Measurements from ENCODE around the gene PLEKHA4. TPM values are rescaled to one million over a fixed set of nuclear protein-coding genes. Genes with fewer than 3 reads are reported as not detected.
A peak's percentile ranks its signal among the peaks of the same experiment; 100 is the strongest.
"Not testable (repeated sequence)": the region's sequence is repeated elsewhere in the genome, so short reads cannot be mapped to it uniquely, and the experiment has no call there.

Gene PLEKHA4
- total RNA-seq, 4 donors from 2014 or later, result 2.8 to 38.8 (median 5.9) TPM

GRCh38 chr19:48879025-48879637, 10.7 kb upstream of the PLEKHA4 start:
- Histone ChIP-seq H3K27ac (no peak overlapping the region), H3K36me3 (peaks cover 0 to 45% (median 0%) of the 10 kb centered on the region in 3 donors), H3K4me1 (peaks cover 4 to 25% (median 16%) of the 10 kb centered on the region in 4 donors), H3K4me3 (no peak overlapping the region), H3K9me3 (no peaks in the 10 kb centered on the region), H3K27me3 (no peaks in the 10 kb centered on the region)
- TF ChIP-seq CTCF (IDR thresholded peaks at IDR 0.05) (no peak), POLR2A (IDR thresholded peaks at IDR 0.05) (no peak)
- no peak for DNase-seq

- Histone ChIP-seq H3K27ac (peak overlapping the region in 2 of 4 donors; percentile 29 to 51), H3K9me3 (no peaks in the 10 kb centered on the region), H3K27me3 (no peaks in the 10 kb centered on the region), H3K4me3 (no peak overlapping the region), H3K36me3 (peaks cover 0 to 52% (median 0%) of the 10 kb centered on the region in 3 donors), H3K4me1 (peaks cover 4 to 32% (median 22%) of the 10 kb centered on the region in 4 donors)
- DNase-seq, result no peak
- TF ChIP-seq CTCF (IDR thresholded peaks at IDR 0.05), result no peak
- TF ChIP-seq POLR2A (IDR thresholded peaks at IDR 0.05), result no peak
Observed at GRCh38 chr19:48878196-48879024, 10.0 kb upstream of the PLEKHA4 start.

- no peaks in the 10 kb centered on the region for H3K27me3 ChIP-seq
- no peak for DNase-seq
- no peak for TF ChIP-seq CTCF (IDR thresholded peaks at IDR 0.05)
- no peak for TF ChIP-seq POLR2A (IDR thresholded peaks at IDR 0.05)
- peaks cover 0 to 56% (median 0%) of the 10 kb centered on the region in 3 donors for H3K36me3 ChIP-seq
- no peaks in the 10 kb centered on the region for H3K9me3 ChIP-seq
- H3K27ac ChIP-seq, result peak overlapping the region in 1 of 4 donors; percentile 29
- H3K4me1 ChIP-seq, result peaks cover 4 to 32% (median 22%) of the 10 kb centered on the region in 4 donors
- no peak overlapping the region for H3K4me3 ChIP-seq
Observed at GRCh38 chr19:48877855-48878195, 9.4 kb upstream of the PLEKHA4 start.

GRCh38 chr19:48876043-48876981, 7.9 kb upstream of the PLEKHA4 start:
- not testable (repeated sequence) for H3K27me3 ChIP-seq, H3K9me3 ChIP-seq
- DNase-seq, result peak in 2 of 3 donors; percentile 51 to 71
- peaks cover 0 to 56% (median 0%) of the 10 kb centered on the region in 3 donors for H3K36me3 ChIP-seq
- peak overlapping the region; percentile 75 to 95 (median 83) for H3K4me3 ChIP-seq
- H3K4me1 ChIP-seq, result peaks cover 4 to 32% (median 22%) of the 10 kb centered on the region in 4 donors
- peak overlapping the region; percentile 98 to 100 (median 100) for H3K27ac ChIP-seq
- peak in 1 of 2 donors; percentile 14 for TF ChIP-seq POLR2A (IDR thresholded peaks at IDR 0.05)

GRCh38 chr19:48874303-48875135, 6.1 kb upstream of the PLEKHA4 start:
- Histone ChIP-seq H3K36me3 (peaks cover 0 to 56% (median 0%) of the 10 kb centered on the region in 3 donors), H3K27ac (peak overlapping the region; percentile 98 to 100 (median 100)), H3K9me3 (no peaks in the 10 kb centered on the region), H3K27me3 (no peaks in the 10 kb centered on the region), H3K4me3 (peak overlapping the region; percentile 75 to 95 (median 83)), H3K4me1 (peaks cover 4 to 32% (median 22%) of the 10 kb centered on the region in 4 donors)
- TF ChIP-seq POLR2A (IDR thresholded peaks at IDR 0.05), result no peak
- no peak for TF ChIP-seq CTCF (IDR thresholded peaks at IDR 0.05)
- DNase-seq, result peak; percentile 37 to 63 (median 63)
